K562 (cell line): Measurements from ENCODE around the gene PHF21A. TPM values are rescaled to one million over a fixed set of nuclear protein-coding genes. Genes with fewer than 3 reads are reported as not detected.
A peak's percentile ranks its signal among the peaks of the same experiment; 100 is the strongest.

ENCODE experiments used
- ARID2 ChIP-seq: fragments of 450-650 bp; IDR thresholded peaks from 2 replicates; pipeline ENCODE4 v1.6.1; 2017; ENCODE audit warnings: antibody characterized with exemption, mild to moderate bottlenecking
- ARID4B ChIP-seq: sonication (generic); formaldehyde crosslinking; IDR thresholded peaks from 2 replicates; pipeline ENCODE4 v1.8.0; 2022; ENCODE audit warnings: mild to moderate bottlenecking, missing genetic modification reagents
- ATF1 ChIP-seq, 2 experiments: fragments of 450-650 bp in 1 of 2; IDR thresholded peaks; 2 replicates each; pipeline ENCODE4 v1.6.1; 2016; ENCODE audit warnings: missing compliant biosample characterization in 1 of 2, missing genetic modification characterization in 1 of 2
- ATF2 ChIP-seq: sonication (generic); formaldehyde crosslinking; IDR thresholded peaks from 2 replicates; pipeline ENCODE4 v1.8.1; 2022; ENCODE audit warnings: missing genetic modification reagents
- CEBPB ChIP-seq: fragments of 450-650 bp; IDR thresholded peaks from 2 replicates; pipeline ENCODE4 v1.6.1; 2016; ENCODE audit warnings: missing genetic modification characterization, missing compliant biosample characterization
- CEBPG ChIP-seq, 3 experiments: fragments of 200-800 bp in 1 of 3; sonication (Bioruptor generic) in 1 of 3; sonication (generic) in 1 of 3; formaldehyde crosslinking in 1 of 3; IDR thresholded peaks in 2 of 3; conservative IDR thresholded peaks in 1 of 3; 2 replicates each; pipeline versions ENCODE4 v1.6.1 to v1.8.0; 2016 to 2022; ENCODE audit warnings: missing compliant biosample characterization in 2 of 3, missing genetic modification characterization in 2 of 3, mild to moderate bottlenecking in 1 of 3, missing genetic modification reagents in 1 of 3
- CHAMP1 ChIP-seq: fragments of 450-650 bp; IDR thresholded peaks from 2 replicates; pipeline ENCODE4 v1.6.1; 2016; ENCODE audit warnings: mild to moderate bottlenecking
- FOSL1 ChIP-seq: fragments of 200-800 bp; sonication (Bioruptor generic); conservative IDR thresholded peaks from 2 replicates; pipeline ENCODE4 v1.6.1; 2016; ENCODE audit warnings: missing genetic modification characterization, missing compliant biosample characterization
- FOXM1 ChIP-seq, 2 experiments: fragments of 450-650 bp in 1 of 2; sonication (generic) in 1 of 2; formaldehyde crosslinking in 1 of 2; IDR thresholded peaks; 2 replicates each; pipeline versions ENCODE4 v1.6.1 to v1.9.0; 2017 to 2022; ENCODE audit warnings: low read depth in 2 of 2, mild to moderate bottlenecking in 2 of 2, missing genetic modification reagents in 1 of 2, moderate library complexity in 1 of 2
- LARP7 ChIP-seq: fragments of 450-650 bp; IDR thresholded peaks from 2 replicates; pipeline ENCODE4 v1.6.1; 2016
- NONO ChIP-seq, 2 experiments: fragments of 200-400 bp in 1 of 2; fragments of 450-650 bp in 1 of 2; formaldehyde crosslinking in 1 of 2; IDR thresholded peaks; 2 replicates each; pipeline ENCODE4 v1.6.1; 2017; ENCODE audit warnings: low read depth in 2 of 2, mild to moderate bottlenecking in 2 of 2, moderate library complexity in 2 of 2, low read length in 1 of 2
- PREB ChIP-seq: sonication (generic); formaldehyde crosslinking; IDR thresholded peaks from 2 replicates; pipeline ENCODE4 v1.8.1; 2023; ENCODE audit warnings: mild to moderate bottlenecking, missing genetic modification reagents
- SOX6 ChIP-seq: fragments of 450-650 bp; IDR thresholded peaks from 2 replicates; pipeline ENCODE4 v1.6.1; 2014; ENCODE audit warnings: mild to moderate bottlenecking
- ZC3H4 ChIP-seq: sonication (generic); formaldehyde crosslinking; IDR thresholded peaks from 2 replicates; pipeline ENCODE4 v1.9.0; 2021; ENCODE audit warnings: missing genetic modification reagents, borderline replicate concordance
- ZNF140 ChIP-seq: fragments of 250-450 bp; sonication (Bioruptor Pico); IDR thresholded peaks from 2 replicates; pipeline ENCODE4 v1.8.0; 2021; ENCODE audit warnings: moderate library complexity, mild to moderate bottlenecking, inconsistent platforms
- ZNF76 ChIP-seq: fragments of 250-450 bp; sonication (Bioruptor Pico); IDR thresholded peaks from 2 replicates; pipeline ENCODE4 v1.4.0; 2020; ENCODE audit warnings: mild to moderate bottlenecking, moderate library complexity, borderline replicate concordance
- polyA plus RNA-seq, 8 experiments: library from polyadenylated mRNA; depleted of rRNA in 4 of 8; stranded (reverse) in 5 of 8; unstranded in 3 of 8; fragments of >200 nt; fragmentation: Nextera tagmentation in 2 of 8; fragmentation: Illumina TruSeq in 1 of 8; extraction: Ambion mirVana in 2 of 8; extraction: Trizol in 1 of 8; gene quantifications; 2 replicates each; pipeline versions ENCODE4 v1.2.1 to v1.2.3, GENCODE V29; 2011 to 2014; ENCODE audit warnings: inconsistent platforms in 1 of 8, missing spikeins in 1 of 8
- total RNA-seq, 7 experiments: library from RNA; depleted of rRNA in 6 of 7; stranded (reverse); fragments of >200 nt in 6 of 7; fragmentation: Illumina TruSeq in 2 of 7; extraction: Trizol in 2 of 7; gene quantifications; 2 replicates each; pipeline versions ENCODE4 v1.2.1 to v1.2.3, GENCODE V29; 2011 to 2021; ENCODE audit warnings: low replicate concordance in 1 of 7

PHF21A gene
- total and polyA plus RNA-seq, 9 of the 15 experiments (the other 6 are each of a cell fraction or from before 2014, with no cell fraction given), result 1.5 to 32.4 (median 10.7) TPM

GRCh38 chr11:45994371-45995341 lies 126.6 kb downstream of the PHF21A start (continued):
- TF ChIP-seq ATF2 (CRISPR knock-in tag) (no peak), ZNF76 (CRISPR knock-in tag) (no peak), ATF1 (CRISPR knock-in tag; IDR thresholded peaks at IDR 0.05) (no peak), ATF1 (tag; IDR thresholded peaks at IDR 0.05) (peak; percentile 85), ZC3H4 (CRISPR knock-in tag) (no peak), LARP7 (no peak), FOXM1 (IDR thresholded peaks at IDR 0.05; ENCODE audit: low read depth) (peak; percentile 62; the same call in 1 of the 2 replicates), FOXM1 (CRISPR knock-in tag; IDR thresholded peaks at IDR 0.05; ENCODE audit: low read depth) (no peak), ARID2 (no peak), CEBPG (CRISPR knock-in tag; IDR thresholded peaks at IDR 0.05) (peak; percentile 98), CEBPG (tag; conservative IDR thresholded peaks at IDR 0.05 in 1 of 2, IDR thresholded peaks at IDR 0.05 in 1 of 2) (peak; percentile 93 to 98), PREB (no peak), ZNF140 (CRISPR knock-in tag) (no peak), NONO (IDR thresholded peaks at IDR 0.05; ENCODE audit: low read depth in 2 of 2, low read length in 1 of 2) (0 out of 4 replicates have a peak, but pooled peaks of 1 of the 2 experiments have one; percentile 17), CHAMP1 (peak; percentile 66), CEBPB (tag) (peak; percentile 98), ARID4B (CRISPR knock-in tag) (no peak), FOSL1 (tag) (peak; percentile 7; the same call in 1 of the 2 replicates), SOX6 (peak; percentile 84)
